ENCODE measurements around the gene NOL4L.

Gene NOL4L

GRCh38 chr20:32570401-32571190, 14.5 kb downstream of the NOL4L start:
- no peak for TF ChIP-seq CTCF (IDR thresholded peaks at IDR 0.05)
- Histone ChIP-seq H3K27ac (no peak overlapping the region), H3K4me3 (no peak overlapping the region)
- no peak for DNase-seq (ENCODE audit: low spot score)

- Histone ChIP-seq H3K4me3 (no peak overlapping the region), H3K27ac (no peak overlapping the region)
- DNase-seq (ENCODE audit: low spot score): no peak
- TF ChIP-seq CTCF (IDR thresholded peaks at IDR 0.05): no peak
Measured at GRCh38 chr20:32569380-32570305, 15.5 kb downstream of the NOL4L start.

DNA sequence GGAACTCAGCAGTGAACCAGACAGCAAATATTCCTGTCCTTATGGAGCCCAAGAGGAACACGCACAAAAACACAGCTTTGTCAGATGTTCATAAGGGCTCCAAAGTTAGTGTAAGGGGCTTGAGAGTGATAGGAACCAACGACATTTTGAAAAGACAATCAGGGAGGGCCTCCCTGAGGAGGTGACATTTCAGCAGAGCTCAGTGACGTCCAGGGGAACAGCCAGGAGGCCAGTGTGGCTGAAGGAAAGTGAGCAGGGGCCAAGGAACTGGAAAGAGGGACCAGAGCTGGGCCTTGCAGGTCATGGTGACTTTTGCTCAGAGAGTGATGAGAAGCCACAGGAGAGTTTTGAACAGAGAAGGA, 16.1 kb downstream of the NOL4L start:
- Histone ChIP-seq H3K27ac (no peak overlapping the region), H3K4me3 (no peak overlapping the region)
- no peak for TF ChIP-seq CTCF (IDR thresholded peaks at IDR 0.05)
- DNase-seq (ENCODE audit: low spot score): no peak

DNA sequence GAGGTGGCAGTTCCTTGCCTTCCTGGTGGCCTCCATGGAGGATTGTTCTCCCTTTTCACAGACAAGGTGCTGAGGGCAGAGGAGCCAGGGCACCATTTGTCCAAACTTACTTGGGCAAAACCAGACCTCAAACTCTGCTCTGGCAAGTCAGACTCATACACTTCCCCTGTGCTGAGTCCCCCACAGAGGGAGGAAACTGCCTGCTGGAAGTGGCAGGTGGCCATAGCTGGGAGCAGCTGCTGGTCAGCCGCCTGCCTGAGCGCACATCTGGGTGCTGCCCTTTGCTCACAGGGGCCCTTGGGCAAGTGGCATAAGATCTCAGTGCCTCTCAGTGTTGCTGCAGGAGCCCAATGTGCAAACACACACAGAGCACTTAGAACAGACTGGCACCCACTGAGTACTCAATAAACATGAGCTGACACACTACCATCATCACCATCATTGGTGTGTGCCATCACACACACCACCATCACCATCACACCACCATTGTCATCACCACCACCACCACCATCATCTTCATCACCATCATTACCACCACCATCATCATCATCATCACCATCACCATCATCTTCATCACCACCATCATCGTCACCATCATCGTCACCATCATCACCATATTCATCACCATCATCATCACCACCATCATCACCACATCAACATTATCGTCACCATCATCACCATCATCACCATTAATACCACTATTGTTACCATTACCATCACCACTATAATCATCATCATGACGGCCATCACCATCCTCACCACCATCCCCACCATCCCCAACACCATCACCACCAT, 17.6 kb downstream of the NOL4L start:
- H3K27ac ChIP-seq: no peak overlapping the region

GRCh38 chr20:32566379-32567374, 18.5 kb downstream of the NOL4L start:
- no peak for TF ChIP-seq CTCF (IDR thresholded peaks at IDR 0.05)
- Histone ChIP-seq H3K4me3 (no peak overlapping the region), H3K27ac (no peak overlapping the region)
- no peak for DNase-seq (ENCODE audit: low spot score)

More for the DNA sequence above, 17.6 kb downstream of the NOL4L start:
- no peak overlapping the region for H3K4me3 ChIP-seq
- no peak for DNase-seq (ENCODE audit: low spot score)
- no peak for TF ChIP-seq CTCF (IDR thresholded peaks at IDR 0.05)

- H3K4me3 ChIP-seq: no peak overlapping the region
- no peak overlapping the region for H3K27ac ChIP-seq
- TF ChIP-seq CTCF (IDR thresholded peaks at IDR 0.05): no peak
- no peak for DNase-seq (ENCODE audit: low spot score)
Measured at GRCh38 chr20:32565735-32566032, 19.4 kb downstream of the NOL4L start.

Data from coronary artery (tissue), 2 donors.